ENCODE results near the gene TBX2. TPM values are rescaled to one million over a fixed set of nuclear protein-coding genes. Genes with fewer than 3 reads are reported as not detected.
"Not testable (repeated sequence)": the region's sequence is repeated elsewhere in the genome, so short reads cannot be mapped to it uniquely, and the experiment has no call there.

The TBX2 gene
- total RNA-seq, 1 donor from 2014 or later: not detected

GRCh38 chr17:61427567-61427966 is 27.9 kb downstream of the TBX2 start:
- peaks cover 11% of the 10 kb centered on the region for H3K27me3 Mint-ChIP-seq (ENCODE audit: insufficient read depth)
- H3K36me3 Mint-ChIP-seq (ENCODE audit: low read depth): no peaks in the 10 kb centered on the region
- DNase-seq (ENCODE audit: low spot score): no peak
- no peak overlapping the region for H3K4me3 Mint-ChIP-seq
- no peaks in the 10 kb centered on the region for H3K9me3 Mint-ChIP-seq
- no peak overlapping the region for H3K27ac Mint-ChIP-seq
- no peaks in the 10 kb centered on the region for H3K4me1 Mint-ChIP-seq (ENCODE audit: low read depth)
- intact Hi-C loops (cut with micrococcal nuclease): no loop called here

DNA sequence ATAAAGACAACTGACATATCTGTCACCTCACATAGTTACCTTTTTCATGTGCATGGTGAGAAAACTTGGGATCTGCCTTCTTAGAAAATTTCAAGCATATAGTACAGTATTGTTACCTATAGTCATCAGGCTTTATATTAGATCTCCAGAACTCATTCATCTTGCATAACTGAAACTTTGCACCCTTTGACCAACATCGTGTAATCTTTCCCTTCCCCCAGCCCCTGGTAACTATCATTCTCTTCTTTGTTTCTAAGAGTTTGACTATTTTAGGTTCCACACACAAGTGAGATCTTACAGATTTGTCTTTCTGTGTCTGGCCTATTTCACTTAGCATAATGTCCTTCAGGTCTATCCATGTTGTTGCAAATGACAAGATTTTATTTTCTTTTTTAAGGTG is 29.6 kb downstream of the TBX2 start:
- Mint-ChIP-seq H3K9me3 (no peaks in the 10 kb centered on the region), H3K36me3 (ENCODE audit: low read depth) (no peaks in the 10 kb centered on the region), H3K4me3 (no peak overlapping the region), H3K27me3 (ENCODE audit: insufficient read depth) (peaks cover 9% of the 10 kb centered on the region), H3K27ac (no peak overlapping the region), H3K4me1 (ENCODE audit: low read depth) (no peaks in the 10 kb centered on the region)
- intact Hi-C loops (cut with micrococcal nuclease): no loop called here
- DNase-seq (ENCODE audit: low spot score): no peak

DNA sequence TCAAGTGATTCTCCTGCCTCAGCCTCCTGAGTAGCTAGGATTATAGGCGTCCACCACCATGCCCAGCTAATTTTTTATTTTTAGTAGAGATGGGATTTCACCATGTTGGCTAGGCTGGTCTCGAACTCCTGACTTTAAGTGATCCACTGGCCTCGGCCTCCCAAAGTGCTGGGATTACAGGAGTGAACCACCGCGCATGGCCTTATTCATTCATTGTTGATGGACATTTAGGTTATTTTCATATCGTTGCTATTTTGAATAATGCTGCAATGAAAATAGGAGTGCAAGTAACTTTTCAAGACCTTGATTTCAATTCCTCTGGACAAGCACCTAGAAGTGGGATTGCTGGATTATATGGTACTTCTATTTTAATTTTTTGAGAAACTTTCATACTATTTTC is 30.2 kb downstream of the TBX2 start:
- intact Hi-C loops (cut with micrococcal nuclease); H3K9me3 Mint-ChIP-seq: not testable (repeated sequence)
- H3K27me3 Mint-ChIP-seq (ENCODE audit: insufficient read depth): peaks cover 15% of the 10 kb centered on the region

DNA sequence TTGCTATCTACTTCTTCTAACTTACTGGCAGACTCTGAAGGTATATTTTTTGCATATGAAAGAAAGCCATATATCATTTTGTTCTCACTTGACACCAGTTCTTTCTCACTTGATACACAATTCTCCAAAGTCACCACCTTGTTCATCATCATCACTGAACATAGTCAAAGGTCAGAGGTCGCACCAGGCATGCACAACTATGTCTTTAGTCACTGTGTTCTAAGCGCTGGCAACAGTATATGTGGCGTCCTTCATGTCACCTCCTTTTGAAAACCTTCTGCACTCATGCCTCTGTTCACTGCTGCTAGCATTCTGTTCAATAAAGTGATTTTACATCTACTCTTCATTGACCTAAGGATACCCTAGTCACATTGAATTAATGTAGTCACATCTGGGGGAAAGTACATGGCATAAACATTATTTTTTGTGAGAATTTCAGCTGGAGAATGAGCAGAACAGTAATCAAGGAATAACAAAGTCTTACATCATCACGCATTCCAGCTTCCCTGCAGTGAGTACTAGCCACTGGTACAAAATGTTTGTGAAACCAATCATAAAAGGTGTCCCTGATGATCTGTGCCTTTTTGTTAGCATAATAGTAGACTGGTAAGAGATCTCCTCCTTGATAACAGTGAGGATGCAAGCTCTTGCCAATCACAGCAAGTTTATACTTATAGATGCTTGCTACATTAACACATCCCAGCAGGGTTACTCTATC is 32.1 kb downstream of the TBX2 start:
- DNase-seq (ENCODE audit: low spot score): no peak
- no peak overlapping the region for H3K27ac Mint-ChIP-seq
- intact Hi-C loops (cut with micrococcal nuclease): no loop called here
- no peaks in the 10 kb centered on the region for H3K36me3 Mint-ChIP-seq (ENCODE audit: low read depth)
- no peaks in the 10 kb centered on the region for H3K4me1 Mint-ChIP-seq (ENCODE audit: low read depth)
- no peaks in the 10 kb centered on the region for H3K9me3 Mint-ChIP-seq
- no peak overlapping the region for H3K4me3 Mint-ChIP-seq
- peaks cover 24% of the 10 kb centered on the region for H3K27me3 Mint-ChIP-seq (ENCODE audit: insufficient read depth)

More for the DNA sequence above, 30.2 kb downstream of the TBX2 start:
- H3K4me3 Mint-ChIP-seq; DNase-seq (ENCODE audit: low spot score); H3K4me1 Mint-ChIP-seq (ENCODE audit: low read depth); H3K27ac Mint-ChIP-seq; H3K36me3 Mint-ChIP-seq (ENCODE audit: low read depth): not testable (repeated sequence)

DNA sequence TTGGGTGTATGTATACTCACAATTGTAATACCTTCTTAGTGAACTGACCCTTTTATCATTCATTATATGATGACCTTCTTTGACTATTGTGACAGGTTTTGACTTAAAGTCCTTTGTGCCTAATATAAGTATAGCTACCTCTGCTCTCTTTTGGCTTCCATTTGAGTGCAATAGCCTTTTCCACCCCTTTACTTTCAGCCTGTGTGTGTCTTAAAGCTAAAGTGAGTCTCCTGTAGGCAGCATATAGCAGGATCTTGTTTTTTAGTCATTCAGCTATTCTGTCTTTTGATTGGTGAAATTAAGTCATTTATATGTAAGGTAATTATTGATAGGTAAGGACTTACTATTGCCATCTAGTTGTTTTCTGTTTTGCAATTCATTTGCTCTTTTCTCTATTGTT is 36.6 kb downstream of the TBX2 start:
- intact Hi-C loops (cut with micrococcal nuclease): no loop called here
- Mint-ChIP-seq H3K36me3 (ENCODE audit: low read depth) (no peaks in the 10 kb centered on the region), H3K4me3 (no peak overlapping the region), H3K4me1 (ENCODE audit: low read depth) (no peaks in the 10 kb centered on the region), H3K27ac (no peak overlapping the region), H3K9me3 (peaks cover 12% of the 10 kb centered on the region), H3K27me3 (ENCODE audit: insufficient read depth) (peaks cover 31% of the 10 kb centered on the region)
- no peak for DNase-seq (ENCODE audit: low spot score)

GRCh38 chr17:61436995-61437704 is 37.5 kb downstream of the TBX2 start:
- H3K9me3 Mint-ChIP-seq: peaks cover 12% of the 10 kb centered on the region
- no peaks in the 10 kb centered on the region for H3K36me3 Mint-ChIP-seq (ENCODE audit: low read depth)
- H3K4me3 Mint-ChIP-seq: no peak overlapping the region
- no peaks in the 10 kb centered on the region for H3K4me1 Mint-ChIP-seq (ENCODE audit: low read depth)
- no peak overlapping the region for H3K27ac Mint-ChIP-seq
- intact Hi-C loops (cut with micrococcal nuclease): no loop called here
- H3K27me3 Mint-ChIP-seq (ENCODE audit: insufficient read depth): peaks cover 30% of the 10 kb centered on the region
- no peak for DNase-seq (ENCODE audit: low spot score)

DNA sequence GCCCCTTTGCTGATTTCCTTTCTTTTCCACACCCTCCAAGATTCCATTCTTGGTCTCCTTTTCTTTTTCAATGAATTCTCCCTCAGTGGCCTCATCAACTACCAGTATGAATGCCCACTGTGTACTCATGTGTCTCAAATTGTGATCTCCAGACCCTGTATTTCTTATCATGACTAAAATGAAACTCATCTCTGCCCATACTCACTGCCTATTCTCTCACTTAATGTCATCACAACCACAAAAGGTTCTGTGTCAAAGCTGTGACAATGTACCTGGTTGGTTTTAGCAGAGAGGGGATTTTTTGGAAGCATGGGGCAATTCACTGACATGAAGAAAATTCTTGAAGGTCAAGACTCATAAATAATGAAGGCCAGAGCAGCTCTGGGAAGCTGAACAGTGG is 41.1 kb downstream of the TBX2 start:
- peaks cover 29% of the 10 kb centered on the region for H3K27me3 Mint-ChIP-seq (ENCODE audit: insufficient read depth)
- H3K36me3 Mint-ChIP-seq (ENCODE audit: low read depth): no peaks in the 10 kb centered on the region
- no peak overlapping the region for H3K4me3 Mint-ChIP-seq
- H3K4me1 Mint-ChIP-seq (ENCODE audit: low read depth): no peaks in the 10 kb centered on the region
- H3K27ac Mint-ChIP-seq: no peak overlapping the region
- DNase-seq (ENCODE audit: low spot score): no peak
- peaks cover 12% of the 10 kb centered on the region for H3K9me3 Mint-ChIP-seq
- intact Hi-C loops (cut with micrococcal nuclease): no loop called here

DNA sequence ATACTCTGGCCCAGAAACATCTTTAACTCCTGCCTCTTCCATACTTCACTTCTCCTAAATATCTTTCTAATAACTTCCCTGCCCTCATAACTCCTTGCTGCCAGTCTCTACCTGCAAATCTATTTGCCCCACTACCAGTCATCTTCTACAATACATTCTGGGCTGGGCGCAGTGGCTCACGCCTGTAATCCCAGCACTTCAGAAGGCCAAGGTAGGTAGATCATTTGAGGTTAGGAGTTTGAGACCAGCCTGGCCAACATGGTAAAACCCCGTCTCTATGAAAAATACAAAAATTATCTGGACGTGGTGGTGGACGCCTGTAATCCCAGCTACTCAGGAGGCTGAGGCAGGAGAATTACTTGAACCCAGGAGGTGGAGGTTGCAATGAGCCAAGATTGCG is 41.9 kb downstream of the TBX2 start:
- peaks cover 26% of the 10 kb centered on the region for H3K27me3 Mint-ChIP-seq (ENCODE audit: insufficient read depth)
- DNase-seq (ENCODE audit: low spot score); H3K27ac Mint-ChIP-seq; intact Hi-C loops (cut with micrococcal nuclease); H3K36me3 Mint-ChIP-seq (ENCODE audit: low read depth); H3K4me3 Mint-ChIP-seq; H3K4me1 Mint-ChIP-seq (ENCODE audit: low read depth): not testable (repeated sequence)
- peaks cover 12% of the 10 kb centered on the region for H3K9me3 Mint-ChIP-seq

DNA sequence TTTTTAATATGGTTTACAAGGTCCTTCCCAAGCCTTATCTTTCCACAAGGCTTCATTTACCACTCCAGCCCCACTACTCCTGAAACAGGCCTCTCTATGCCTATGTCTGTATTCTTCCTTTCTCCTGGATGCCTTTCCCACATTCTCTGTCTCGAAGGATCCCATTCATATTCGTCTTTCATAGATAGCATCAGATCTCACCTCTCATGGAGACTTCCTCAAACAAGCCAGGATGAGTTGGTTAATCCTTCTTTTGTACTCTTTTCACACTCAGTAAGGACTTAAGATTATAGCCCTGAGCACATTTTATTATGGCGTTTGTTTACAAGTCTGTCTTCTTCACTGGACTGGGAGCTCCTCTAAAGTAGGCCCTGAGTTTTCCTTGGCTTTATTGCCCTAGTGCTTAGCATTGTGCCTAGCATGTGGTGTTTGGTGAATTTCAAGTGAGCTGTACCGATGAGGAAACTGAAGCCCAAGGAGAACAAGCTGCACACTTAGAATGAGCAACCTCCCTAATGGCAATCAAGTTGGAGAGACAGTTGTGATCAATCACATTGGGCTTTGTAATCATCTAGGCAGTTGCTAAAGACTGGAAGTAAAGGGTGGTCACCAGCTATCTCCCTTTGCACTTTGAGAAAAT is 42.6 kb downstream of the TBX2 start:
- no peak overlapping the region for H3K4me3 Mint-ChIP-seq
- no peaks in the 10 kb centered on the region for H3K36me3 Mint-ChIP-seq (ENCODE audit: low read depth)
- intact Hi-C loops (cut with micrococcal nuclease): no loop called here
- H3K9me3 Mint-ChIP-seq: peaks cover 8% of the 10 kb centered on the region
- peaks cover 25% of the 10 kb centered on the region for H3K27me3 Mint-ChIP-seq (ENCODE audit: insufficient read depth)
- H3K4me1 Mint-ChIP-seq (ENCODE audit: low read depth): no peaks in the 10 kb centered on the region
- H3K27ac Mint-ChIP-seq: no peak overlapping the region
- no peak for DNase-seq (ENCODE audit: low spot score)

DNA sequence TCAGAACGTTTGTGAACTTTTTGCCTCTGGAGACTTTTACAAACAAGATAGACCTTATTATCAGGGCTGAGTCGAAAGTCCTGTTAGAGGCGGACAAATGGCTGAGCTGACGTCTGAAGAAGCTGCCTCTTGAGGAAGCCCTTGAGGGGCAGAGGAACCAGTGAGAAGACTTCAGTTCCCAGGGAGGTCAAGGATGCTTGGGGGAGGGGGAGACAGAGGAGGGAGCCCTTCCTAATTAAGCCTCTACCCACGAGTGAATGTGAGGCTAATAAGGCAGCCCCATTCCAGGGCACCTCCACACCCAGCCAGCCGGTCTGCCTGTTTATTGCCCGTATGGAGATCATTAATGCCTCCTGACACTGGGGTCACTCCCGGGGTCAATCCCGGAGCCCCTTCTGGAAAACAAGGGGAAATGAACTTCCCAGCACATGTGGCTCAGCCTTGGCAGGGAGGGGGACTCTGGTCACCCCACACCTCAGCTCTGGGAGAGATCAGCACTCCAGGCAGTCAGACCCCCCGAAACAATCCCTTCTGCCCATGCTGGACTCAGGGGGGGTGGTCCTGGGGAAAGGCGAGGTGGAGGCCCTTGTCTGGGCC is 43.3 kb downstream of the TBX2 start:
- H3K36me3 Mint-ChIP-seq (ENCODE audit: low read depth): no peaks in the 10 kb centered on the region
- peaks cover 3% of the 10 kb centered on the region for H3K9me3 Mint-ChIP-seq

GRCh38 chr17:61443475-61443882 is 43.8 kb downstream of the TBX2 start:
- Mint-ChIP-seq H3K36me3 (ENCODE audit: low read depth) (no peaks in the 10 kb centered on the region), H3K4me1 (ENCODE audit: low read depth) (no peaks in the 10 kb centered on the region), H3K27me3 (ENCODE audit: insufficient read depth) (peaks cover 30% of the 10 kb centered on the region), H3K9me3 (peaks cover 3% of the 10 kb centered on the region), H3K4me3 (no peak overlapping the region), H3K27ac (no peak overlapping the region)
- intact Hi-C loops (cut with micrococcal nuclease): no loop called here
- no peak for DNase-seq (ENCODE audit: low spot score)

More for the DNA sequence above, 43.3 kb downstream of the TBX2 start:
- Mint-ChIP-seq H3K4me1 (ENCODE audit: low read depth) (no peaks in the 10 kb centered on the region), H3K4me3 (no peak overlapping the region), H3K27me3 (ENCODE audit: insufficient read depth) (peaks cover 25% of the 10 kb centered on the region), H3K27ac (no peak overlapping the region)
- no peak for DNase-seq (ENCODE audit: low spot score)
- intact Hi-C loops (cut with micrococcal nuclease): no loop called here

GRCh38 chr17:61444075-61444474 is 44.4 kb downstream of the TBX2 start:
- intact Hi-C loops (cut with micrococcal nuclease): no loop called here
- H3K4me3 Mint-ChIP-seq: no peak overlapping the region
- H3K9me3 Mint-ChIP-seq: peaks cover 3% of the 10 kb centered on the region
- no peaks in the 10 kb centered on the region for H3K4me1 Mint-ChIP-seq (ENCODE audit: low read depth)
- H3K36me3 Mint-ChIP-seq (ENCODE audit: low read depth): no peaks in the 10 kb centered on the region
- no peak for DNase-seq (ENCODE audit: low spot score)
- H3K27me3 Mint-ChIP-seq (ENCODE audit: insufficient read depth): peaks cover 33% of the 10 kb centered on the region
- no peak overlapping the region for H3K27ac Mint-ChIP-seq

DNA sequence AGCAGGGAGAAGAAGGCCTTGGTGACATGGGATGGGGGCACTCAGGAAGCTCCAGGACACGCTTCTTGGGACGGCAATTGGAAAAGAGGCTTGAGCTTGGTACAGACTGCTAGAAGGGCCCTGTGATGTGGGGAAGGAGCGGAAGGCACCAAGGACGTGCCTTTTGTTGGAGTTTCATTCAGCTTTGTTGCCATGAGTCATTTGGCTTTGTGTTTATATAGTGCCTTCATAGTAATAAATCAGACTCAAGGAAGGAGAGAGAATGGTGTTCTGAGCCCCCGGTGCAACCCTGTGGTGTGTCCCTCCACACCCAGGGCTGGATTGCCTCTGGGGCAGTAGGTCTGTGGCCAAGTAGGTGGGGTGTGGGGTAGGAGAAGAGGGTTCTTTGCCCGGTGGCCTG is 45.2 kb downstream of the TBX2 start:
- Mint-ChIP-seq H3K4me1 (ENCODE audit: low read depth) (no peaks in the 10 kb centered on the region), H3K27ac (no peak overlapping the region), H3K27me3 (ENCODE audit: insufficient read depth) (peaks cover 40% of the 10 kb centered on the region), H3K4me3 (no peak overlapping the region), H3K9me3 (peaks cover 3% of the 10 kb centered on the region), H3K36me3 (ENCODE audit: low read depth) (no peaks in the 10 kb centered on the region)
- no peak for DNase-seq (ENCODE audit: low spot score)
- intact Hi-C loops (cut with micrococcal nuclease): no loop called here
